Cardiac fibroblast (primary cell): Measurements from ENCODE around the gene PRCP.

Source experiments
- DNase-seq, 2 donors: peaks; one replicate each; pipeline versions ENCODE4 v3.0.0 to v3.0.0-alpha.2; 2010; ENCODE audit warnings: low read depth in 2 of 2
- H3K4me3 ChIP-seq, 2 donors: replicated peaks in 1 of 2; 1 replicate in 1 of 2; 2 replicates in 1 of 2; pipeline ENCODE4 v1.5.1; 2011; ENCODE audit warnings: low read depth in 2 of 2, low read length in 2 of 2, mild to moderate bottlenecking in 2 of 2, moderate library complexity in 1 of 2
- CTCF ChIP-seq: IDR thresholded peaks from one replicate; pipeline ENCODE4 v1.5.1; 2011; ENCODE audit warnings: low read depth, mild to moderate bottlenecking, low read length, inconsistent platforms

PRCP gene

GRCh38 chr11:82818409-82819043, 81.7 kb downstream of the PRCP start:
- no peak for TF ChIP-seq CTCF
- H3K4me3 ChIP-seq = no peak overlapping the region
- DNase-seq = no peak

GRCh38 chr11:82815406-82815805, 84.8 kb downstream of the PRCP start:
- DNase-seq = no peak
- H3K4me3 ChIP-seq = no peak overlapping the region
- no peak for TF ChIP-seq CTCF

GRCh38 chr11:82814379-82814778, 85.9 kb downstream of the PRCP start:
- DNase-seq = no peak
- no peak for TF ChIP-seq CTCF
- no peak overlapping the region for H3K4me3 ChIP-seq

- no peak for TF ChIP-seq CTCF
- H3K4me3 ChIP-seq = no peak overlapping the region
- DNase-seq = no peak
Observed at GRCh38 chr11:82811369-82811768, 88.9 kb downstream of the PRCP start.

- H3K4me3 ChIP-seq = no peak overlapping the region
- TF ChIP-seq CTCF = no peak
- no peak for DNase-seq
Observed at GRCh38 chr11:82810738-82811137, 89.5 kb downstream of the PRCP start.

- no peak for TF ChIP-seq CTCF
- no peak overlapping the region for H3K4me3 ChIP-seq
- DNase-seq = no peak
Observed at GRCh38 chr11:82810326-82810725, 89.9 kb downstream of the PRCP start.

- H3K4me3 ChIP-seq = no peak overlapping the region
- no peak for TF ChIP-seq CTCF
- no peak for DNase-seq
Observed at GRCh38 chr11:82807646-82808045, 92.6 kb downstream of the PRCP start.
